SKM-1 treated with dmso at 0.1 percent for 144 hours (cell line): Measurements from ENCODE around the gene ZFP3.
"Not testable (repeated sequence)": the region's sequence is repeated elsewhere in the genome, so short reads cannot be mapped to it uniquely, and the experiment has no call there.

Source experiments
- DNase-seq: peaks from one replicate; lab custom pipeline; 2025; ENCODE audit not compliant: unreplicated experiment; lab: John Stamatoyannopoulos, UW

The ZFP3 gene

GRCh38 chr17:5124125-5124760 is 46.0 kb downstream of the ZFP3 start:
- not testable (repeated sequence) for DNase-seq

DNA sequence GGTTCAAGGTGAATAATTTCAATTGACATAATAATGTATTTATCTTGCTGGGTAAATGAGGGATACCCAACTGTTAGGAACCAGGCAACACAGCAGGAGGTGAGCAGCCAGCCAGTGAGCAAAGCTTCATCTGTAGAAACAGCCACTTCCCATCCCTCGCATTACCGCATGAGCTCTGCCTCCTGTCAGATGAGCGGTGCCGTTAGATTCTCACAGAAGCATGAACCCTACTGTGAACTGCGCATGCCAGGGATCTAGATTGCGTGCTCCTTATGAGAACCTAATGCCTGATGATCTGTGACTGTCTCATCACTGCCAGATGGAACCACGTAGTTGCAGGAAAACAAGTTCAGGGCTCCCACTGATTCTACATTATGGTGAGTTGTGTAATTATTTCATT is 46.6 kb downstream of the ZFP3 start:
- DNase-seq = not testable (repeated sequence)

GRCh38 chr17:5126719-5127488 is 48.6 kb downstream of the ZFP3 start:
- DNase-seq = no peak

DNA sequence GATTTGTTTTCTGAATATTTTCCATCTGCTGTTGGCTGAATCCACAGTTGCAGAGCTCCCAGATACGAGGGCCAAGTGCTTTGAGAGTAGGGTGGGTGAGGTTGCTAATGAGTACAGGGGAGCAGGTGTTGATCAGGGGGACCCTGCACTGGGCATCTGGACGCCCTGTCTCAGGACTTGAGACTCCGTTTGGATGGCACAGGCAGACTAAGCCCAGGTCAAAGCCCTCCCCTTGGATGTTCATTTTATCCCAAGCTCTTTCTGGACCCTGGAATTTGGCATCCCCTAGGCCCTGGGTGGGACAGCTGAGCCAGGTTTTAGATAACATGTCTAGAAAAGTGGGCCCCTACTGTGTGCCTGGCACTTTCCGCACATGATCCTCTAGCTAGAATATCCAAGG is 49.6 kb downstream of the ZFP3 start:
- no peak for DNase-seq

DNA sequence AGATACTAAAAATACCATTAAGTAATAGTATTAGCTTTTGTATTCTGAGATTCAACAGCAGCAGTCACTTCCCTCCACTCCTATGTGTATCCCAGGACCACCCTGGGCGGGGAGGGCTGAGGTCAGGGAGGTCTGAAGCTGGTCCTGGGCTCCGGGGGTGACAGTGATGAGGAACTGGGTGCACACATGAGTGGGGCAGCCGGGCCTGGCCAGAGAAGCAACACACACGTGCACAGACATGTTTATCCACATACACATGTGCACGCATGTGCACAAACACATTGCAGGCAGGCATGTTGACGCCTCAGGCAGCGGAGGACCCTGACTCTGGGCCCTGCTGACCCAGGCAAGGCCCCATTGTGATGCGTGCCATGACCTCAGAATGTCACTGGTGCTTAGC is 50.1 kb downstream of the ZFP3 start:
- DNase-seq = not testable (repeated sequence)

- no peak for DNase-seq
Observed at GRCh38 chr17:5128905-5129535, 50.8 kb downstream of the ZFP3 start.

DNA sequence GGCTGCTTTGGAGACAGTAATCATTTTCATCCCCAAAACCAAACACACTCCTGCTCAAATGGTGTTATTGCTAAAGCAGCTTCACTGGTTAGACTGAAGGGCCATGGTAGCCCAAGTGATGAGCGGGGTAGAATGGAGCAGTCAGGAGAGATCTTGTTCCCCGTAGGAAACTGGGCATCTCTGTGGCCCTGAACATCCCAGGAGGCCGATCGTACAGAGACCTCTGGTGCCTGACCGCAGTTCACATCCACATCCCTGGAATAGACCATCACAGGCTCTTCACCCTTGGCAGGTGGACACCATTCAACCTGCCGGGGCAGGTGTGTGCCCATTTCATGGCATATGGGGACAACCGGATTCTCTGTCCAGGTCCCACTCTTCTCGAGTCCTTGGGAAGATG is 51.5 kb downstream of the ZFP3 start:
- DNase-seq = not testable (repeated sequence)

- DNase-seq = not testable (repeated sequence)
Observed at GRCh38 chr17:5130261-5130660, 52.0 kb downstream of the ZFP3 start.

GRCh38 chr17:5130687-5131086 is 52.4 kb downstream of the ZFP3 start:
- not testable (repeated sequence) for DNase-seq

DNA sequence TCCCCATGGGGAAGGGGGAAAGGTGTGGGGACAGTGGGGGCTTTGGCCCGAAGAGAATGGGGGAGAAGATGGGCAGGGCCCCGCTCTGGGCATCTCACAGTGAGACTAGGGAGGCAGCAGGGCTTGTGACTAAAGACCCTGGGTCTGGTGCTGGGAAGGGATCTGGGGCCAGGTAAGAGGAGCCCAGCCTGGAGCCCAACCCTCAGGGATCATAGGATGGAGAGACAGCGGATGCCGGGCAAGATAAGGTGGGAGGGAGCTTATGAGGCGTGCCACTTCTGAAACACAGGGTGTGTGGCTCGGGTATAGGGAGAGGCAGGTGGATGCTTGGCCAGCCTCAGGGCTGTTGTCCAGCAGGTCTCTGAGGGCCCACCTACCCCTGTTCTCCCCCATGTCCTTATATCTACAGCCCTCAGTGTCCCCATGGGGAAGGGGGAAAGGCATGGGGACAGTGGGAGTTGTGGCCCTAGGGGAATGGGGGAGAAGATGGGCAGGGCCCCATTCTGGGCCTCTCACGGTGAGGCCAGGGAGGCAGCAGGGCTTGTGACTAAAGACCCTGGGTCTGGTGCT is 53.0 kb downstream of the ZFP3 start:
- no peak for DNase-seq

GRCh38 chr17:5131799-5132502 is 53.7 kb downstream of the ZFP3 start:
- DNase-seq = not testable (repeated sequence)

DNA sequence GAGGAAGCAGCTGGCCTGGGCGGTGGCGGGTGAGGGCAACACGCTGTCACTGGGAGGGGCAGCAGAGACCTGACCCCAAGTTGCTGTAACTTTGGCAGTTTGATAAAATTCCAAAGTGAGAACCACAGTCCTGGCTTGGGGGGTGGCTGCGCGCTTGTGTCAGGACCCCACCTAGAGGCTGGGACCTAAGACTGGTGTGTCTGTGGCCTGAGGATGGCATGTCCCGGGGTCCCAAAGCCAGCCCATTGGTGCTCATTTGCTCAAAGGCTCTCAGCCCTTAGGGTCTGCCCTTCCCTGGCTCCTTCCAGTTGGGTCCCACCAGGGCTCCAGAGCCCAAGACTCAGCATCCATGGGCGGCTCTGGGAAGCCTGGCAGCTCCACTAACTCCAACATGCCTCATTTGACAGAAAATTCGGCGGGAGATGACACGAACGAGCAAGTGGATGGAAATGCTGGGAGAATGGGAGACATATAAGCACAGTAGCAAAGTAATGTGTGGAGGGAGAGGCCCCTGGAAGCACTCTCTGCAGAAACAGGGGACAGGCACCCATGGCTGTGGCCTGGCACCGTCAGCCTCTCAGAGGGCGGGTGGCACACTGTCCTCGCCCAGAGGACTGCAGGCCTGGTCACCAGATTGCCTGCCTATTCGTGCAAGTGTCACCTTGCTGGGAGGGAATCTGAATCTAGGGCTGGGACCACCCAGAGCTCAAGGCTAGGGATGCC is 54.4 kb downstream of the ZFP3 start:
- not testable (repeated sequence) for DNase-seq

GRCh38 chr17:5133311-5133710 is 55.0 kb downstream of the ZFP3 start:
- DNase-seq = no peak

DNA sequence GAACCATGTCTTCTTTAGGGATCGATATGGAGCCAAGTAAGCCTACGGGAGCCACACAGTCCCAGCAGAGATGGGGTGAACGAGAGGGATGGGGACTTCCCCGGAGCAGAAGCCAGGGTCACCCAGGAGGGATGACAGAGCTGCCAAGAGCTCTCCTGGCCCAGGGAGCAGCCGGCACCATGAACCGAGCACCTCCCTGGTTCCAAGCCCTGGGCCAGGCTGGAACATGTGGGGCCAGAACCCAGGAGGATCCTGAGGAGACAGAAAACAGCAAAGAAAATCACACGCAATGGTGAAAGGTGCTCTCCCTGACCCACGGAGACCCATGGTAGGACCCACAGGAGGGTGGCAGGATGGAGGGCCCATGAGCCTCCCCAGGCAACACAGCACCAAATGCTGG is 55.7 kb downstream of the ZFP3 start:
- DNase-seq = not testable (repeated sequence)

DNA sequence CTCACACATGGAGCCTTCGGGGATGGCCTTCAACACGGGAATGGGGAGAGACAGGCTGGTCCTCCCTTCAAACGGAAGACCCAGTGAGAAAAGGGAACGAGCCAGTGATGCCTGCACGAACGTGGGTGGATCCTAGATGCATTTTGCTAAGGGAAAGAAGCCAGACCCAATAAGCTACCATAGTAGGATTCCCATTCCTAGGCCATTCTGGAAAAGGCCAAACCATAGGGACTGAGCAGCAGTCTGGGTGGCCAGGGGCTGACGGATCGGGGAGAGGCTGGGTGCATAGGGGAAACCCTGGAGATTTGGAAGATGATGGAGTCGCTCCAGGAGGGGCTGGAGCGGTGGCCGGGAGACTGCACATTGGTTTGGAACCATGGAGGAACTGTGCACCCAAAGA is 56.3 kb downstream of the ZFP3 start:
- not testable (repeated sequence) for DNase-seq

DNA sequence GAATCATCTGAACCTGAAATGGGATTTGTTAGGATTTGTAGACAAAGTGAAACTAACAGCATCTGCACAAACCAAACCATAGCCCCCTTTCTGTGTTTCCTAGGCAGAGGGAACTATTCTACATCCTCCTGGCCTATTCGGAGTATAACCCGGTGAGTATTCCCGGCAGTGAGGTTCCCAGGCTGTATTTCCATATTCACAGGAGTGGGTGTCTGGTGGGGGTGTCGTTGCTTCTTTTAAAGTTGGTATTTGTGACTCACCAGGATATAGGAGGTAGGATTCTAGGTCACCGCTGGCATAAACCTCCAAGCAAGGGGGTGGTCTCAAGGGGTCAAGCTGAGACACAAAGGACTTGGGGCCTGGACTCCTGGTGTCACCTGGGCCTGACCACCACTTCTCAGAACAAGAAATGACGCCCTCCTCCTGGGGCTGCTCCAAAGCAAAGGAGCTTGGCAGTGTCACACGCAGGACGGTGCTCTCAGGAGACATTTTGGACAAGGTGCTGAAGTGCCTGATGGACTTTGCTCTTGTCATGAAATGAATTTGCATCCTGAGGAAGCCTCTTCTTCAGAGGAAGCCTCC is 57.0 kb downstream of the ZFP3 start:
- not testable (repeated sequence) for DNase-seq

DNA sequence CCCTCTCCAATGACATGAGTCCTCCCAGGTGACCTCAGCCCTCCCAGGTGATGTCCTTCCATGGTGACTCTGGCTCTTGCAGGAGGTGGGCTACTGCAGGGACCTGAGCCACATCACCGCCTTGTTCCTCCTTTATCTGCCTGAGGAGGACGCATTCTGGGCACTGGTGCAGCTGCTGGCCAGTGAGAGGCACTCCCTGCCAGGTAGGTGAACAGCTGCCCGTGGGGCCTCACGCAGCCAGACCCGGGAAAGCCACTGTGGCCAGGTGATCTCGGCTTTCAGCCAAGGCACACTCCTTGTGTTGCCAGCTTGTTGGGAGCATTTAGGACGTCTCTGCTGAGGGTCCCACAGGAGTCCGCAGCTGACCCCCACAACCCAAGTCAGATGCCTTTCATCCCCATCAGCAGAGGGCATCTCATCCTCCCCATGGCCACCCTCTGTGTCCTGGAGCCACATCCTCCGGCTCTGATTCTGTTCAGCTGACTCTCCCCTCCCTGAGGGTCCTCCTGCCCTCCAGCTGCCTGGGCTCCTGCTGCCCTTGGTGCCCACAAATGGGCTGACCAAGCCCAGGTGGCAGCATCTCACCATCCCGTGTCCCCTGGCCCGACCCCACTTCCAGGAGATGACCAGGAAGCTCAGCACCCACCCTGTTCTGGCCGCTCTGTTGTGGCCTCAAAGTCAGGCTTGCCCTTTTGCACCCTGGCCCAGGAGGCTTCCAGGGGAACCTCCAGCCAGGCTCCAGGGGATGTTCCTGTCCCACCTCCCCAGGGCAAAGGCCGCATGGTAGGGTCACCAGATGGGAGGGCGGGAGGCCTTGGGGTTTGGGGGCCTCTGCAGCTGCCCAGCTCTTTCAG is 57.7 kb downstream of the ZFP3 start:
- no peak for DNase-seq

- not testable (repeated sequence) for DNase-seq
Observed at GRCh38 chr17:5136580-5137412, 58.5 kb downstream of the ZFP3 start.
